ENCODE results near the gene NLRP14.

NLRP14 gene

DNA sequence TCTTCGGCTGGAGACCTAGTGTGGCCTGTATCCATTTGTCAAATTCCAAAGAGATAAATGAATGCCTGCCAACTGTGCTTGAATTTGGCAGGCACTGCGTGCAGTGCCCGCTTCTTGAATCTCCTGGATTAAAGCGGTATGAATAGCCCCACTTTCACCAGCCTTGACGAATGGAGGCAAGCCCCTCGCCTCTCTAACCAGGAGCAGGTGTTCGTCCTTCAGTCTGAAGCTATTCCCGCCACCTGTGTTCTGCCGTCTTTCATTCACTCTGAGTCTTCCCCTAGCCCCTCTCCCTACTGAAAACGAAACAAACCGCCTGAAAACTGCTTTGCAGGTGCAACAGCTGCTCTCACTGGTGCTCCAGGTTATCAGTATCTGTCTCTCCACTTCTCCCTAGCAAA lies 11.2 kb downstream of the NLRP14 start:
- Histone ChIP-seq H3F3A (ENCODE audit: insufficient read depth) (no peaks in the 10 kb centered on the region), H3K4me3 (ENCODE audit: insufficient read depth, low read length, poor library complexity, severe bottlenecking) (no peak overlapping the region), H4K20me1 (ENCODE audit: low read depth, low read length) (no peaks in the 10 kb centered on the region), H3K27ac (ENCODE audit: low read depth, low read length) (no peak overlapping the region), H3K27me3 (ENCODE audit: low read length) (no peaks in the 10 kb centered on the region), H3K9ac (ENCODE audit: low read length) (no peak overlapping the region), H3K79me2 (ENCODE audit: insufficient read depth, low read length) (no peaks in the 10 kb centered on the region), H3K9me3 (ENCODE audit: insufficient read depth, low read length) (no peaks in the 10 kb centered on the region), H3K9me2 (replicated peaks; ENCODE audit: insufficient read depth, low read length) (no peaks in the 10 kb centered on the region), H3K4me2 (ENCODE audit: low read depth, low read length, poor library complexity, severe bottlenecking) (no peak overlapping the region), H2AFZ (ENCODE audit: low read depth, low read length, severe bottlenecking) (no peak overlapping the region), H3K36me3 (ENCODE audit: low read length) (no peaks in the 10 kb centered on the region)
- TF ChIP-seq EZH2phosphoT487 (conservative IDR thresholded peaks at IDR 0.05; ENCODE audit: low read length) = no peak
- TF ChIP-seq, protein P1, sequence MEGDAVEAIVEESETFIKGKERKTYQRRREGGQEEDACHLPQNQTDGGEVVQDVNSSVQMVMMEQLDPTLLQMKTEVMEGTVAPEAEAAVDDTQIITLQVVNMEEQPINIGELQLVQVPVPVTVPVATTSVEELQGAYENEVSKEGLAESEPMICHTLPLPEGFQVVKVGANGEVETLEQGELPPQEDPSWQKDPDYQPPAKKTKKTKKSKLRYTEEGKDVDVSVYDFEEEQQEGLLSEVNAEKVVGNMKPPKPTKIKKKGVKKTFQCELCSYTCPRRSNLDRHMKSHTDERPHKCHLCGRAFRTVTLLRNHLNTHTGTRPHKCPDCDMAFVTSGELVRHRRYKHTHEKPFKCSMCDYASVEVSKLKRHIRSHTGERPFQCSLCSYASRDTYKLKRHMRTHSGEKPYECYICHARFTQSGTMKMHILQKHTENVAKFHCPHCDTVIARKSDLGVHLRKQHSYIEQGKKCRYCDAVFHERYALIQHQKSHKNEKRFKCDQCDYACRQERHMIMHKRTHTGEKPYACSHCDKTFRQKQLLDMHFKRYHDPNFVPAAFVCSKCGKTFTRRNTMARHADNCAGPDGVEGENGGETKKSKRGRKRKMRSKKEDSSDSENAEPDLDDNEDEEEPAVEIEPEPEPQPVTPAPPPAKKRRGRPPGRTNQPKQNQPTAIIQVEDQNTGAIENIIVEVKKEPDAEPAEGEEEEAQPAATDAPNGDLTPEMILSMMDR (IDR thresholded peaks at IDR 0.05; ENCODE audit: insufficient read depth, low read length, poor library complexity, severe bottlenecking) = no peak

DNA sequence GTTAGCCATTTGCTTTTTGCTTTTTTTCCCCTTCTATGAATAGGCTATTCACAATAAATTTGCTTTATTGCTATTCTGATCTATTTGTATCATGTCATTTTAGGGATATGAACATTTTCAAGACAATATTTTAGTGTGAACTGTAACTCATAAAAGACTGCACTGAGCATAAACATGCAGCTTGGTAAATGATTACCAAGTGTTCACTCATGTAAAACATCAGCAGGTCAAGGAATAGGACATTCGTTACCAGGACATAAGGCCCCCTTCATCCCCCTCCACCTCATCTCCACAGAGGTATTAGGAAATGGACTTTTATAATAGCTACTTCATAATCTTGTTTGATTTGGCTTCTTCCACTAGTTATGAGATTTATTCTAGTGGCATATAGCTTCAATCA lies 12.4 kb downstream of the NLRP14 start:
- H3K4me2 ChIP-seq (ENCODE audit: low read depth, low read length, poor library complexity, severe bottlenecking) = no peak overlapping the region
- H2AFZ ChIP-seq (ENCODE audit: low read depth, low read length, severe bottlenecking) = no peak overlapping the region
- H3K9me2 ChIP-seq (replicated peaks; ENCODE audit: insufficient read depth, low read length) = no peaks in the 10 kb centered on the region
- H3K9me3 ChIP-seq (ENCODE audit: insufficient read depth, low read length) = no peaks in the 10 kb centered on the region
- no peaks in the 10 kb centered on the region for H4K20me1 ChIP-seq (ENCODE audit: low read depth, low read length)
- no peaks in the 10 kb centered on the region for H3K79me2 ChIP-seq (ENCODE audit: insufficient read depth, low read length)
- TF ChIP-seq, protein P1 (IDR thresholded peaks at IDR 0.05; ENCODE audit: insufficient read depth, low read length, poor library complexity, severe bottlenecking) = no peak
- TF ChIP-seq EZH2phosphoT487 (conservative IDR thresholded peaks at IDR 0.05; ENCODE audit: low read length) = no peak
- H3K27ac ChIP-seq (ENCODE audit: low read depth, low read length) = no peak overlapping the region
- H3K9ac ChIP-seq (ENCODE audit: low read length) = no peak overlapping the region
- H3K4me3 ChIP-seq (ENCODE audit: insufficient read depth, low read length, poor library complexity, severe bottlenecking) = no peak overlapping the region
- no peaks in the 10 kb centered on the region for H3K36me3 ChIP-seq (ENCODE audit: low read length)
- no peaks in the 10 kb centered on the region for H3F3A ChIP-seq (ENCODE audit: insufficient read depth)
- no peaks in the 10 kb centered on the region for H3K27me3 ChIP-seq (ENCODE audit: low read length)

DNA sequence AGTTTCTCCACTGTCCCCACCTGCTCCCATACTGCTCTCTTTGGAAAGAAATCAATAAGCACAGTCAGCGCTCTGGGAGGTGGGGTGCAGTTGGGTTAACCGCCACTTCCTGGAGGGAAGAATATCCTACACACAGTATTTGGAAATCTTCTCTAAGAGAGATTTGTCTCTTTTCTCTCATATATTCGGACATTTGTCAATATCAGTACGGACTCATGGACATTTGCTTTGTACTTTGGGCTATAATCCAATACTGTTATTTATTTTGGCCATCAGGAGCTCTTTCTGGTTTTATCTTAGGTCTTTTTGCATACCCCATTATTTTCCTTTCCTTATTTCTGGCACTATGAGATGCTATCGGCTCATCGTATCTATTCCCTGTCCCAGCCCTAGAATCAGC lies 13.7 kb downstream of the NLRP14 start:
- Histone ChIP-seq H2AFZ (ENCODE audit: low read depth, low read length, severe bottlenecking) (no peak overlapping the region), H4K20me1 (ENCODE audit: low read depth, low read length) (no peaks in the 10 kb centered on the region), H3K4me3 (ENCODE audit: insufficient read depth, low read length, poor library complexity, severe bottlenecking) (no peak overlapping the region), H3K9ac (ENCODE audit: low read length) (no peak overlapping the region), H3K9me2 (replicated peaks; ENCODE audit: insufficient read depth, low read length) (no peaks in the 10 kb centered on the region), H3K27me3 (ENCODE audit: low read length) (no peaks in the 10 kb centered on the region), H3F3A (ENCODE audit: insufficient read depth) (no peaks in the 10 kb centered on the region), H3K9me3 (ENCODE audit: insufficient read depth, low read length) (no peaks in the 10 kb centered on the region), H3K79me2 (ENCODE audit: insufficient read depth, low read length) (no peaks in the 10 kb centered on the region), H3K27ac (ENCODE audit: low read depth, low read length) (no peak overlapping the region), H3K4me2 (ENCODE audit: low read depth, low read length, poor library complexity, severe bottlenecking) (no peak overlapping the region), H3K36me3 (ENCODE audit: low read length) (no peaks in the 10 kb centered on the region)
- no peak for TF ChIP-seq EZH2phosphoT487 (conservative IDR thresholded peaks at IDR 0.05; ENCODE audit: low read length)
- TF ChIP-seq, protein P1 (IDR thresholded peaks at IDR 0.05; ENCODE audit: insufficient read depth, low read length, poor library complexity, severe bottlenecking) = no peak
